NCI-H345 treated with DMSO at 0.1 percent for 48 hours (cell line): Measurements from ENCODE around the gene NTN1.
"Not testable (repeated sequence)": the region's sequence is repeated elsewhere in the genome, so short reads cannot be mapped to it uniquely, and the experiment has no call there.

Experiments used
- DNase-seq: peaks from one replicate; lab custom pipeline; 2025; ENCODE audit not compliant: unreplicated experiment; lab: John Stamatoyannopoulos, UW

Gene NTN1

DNA sequence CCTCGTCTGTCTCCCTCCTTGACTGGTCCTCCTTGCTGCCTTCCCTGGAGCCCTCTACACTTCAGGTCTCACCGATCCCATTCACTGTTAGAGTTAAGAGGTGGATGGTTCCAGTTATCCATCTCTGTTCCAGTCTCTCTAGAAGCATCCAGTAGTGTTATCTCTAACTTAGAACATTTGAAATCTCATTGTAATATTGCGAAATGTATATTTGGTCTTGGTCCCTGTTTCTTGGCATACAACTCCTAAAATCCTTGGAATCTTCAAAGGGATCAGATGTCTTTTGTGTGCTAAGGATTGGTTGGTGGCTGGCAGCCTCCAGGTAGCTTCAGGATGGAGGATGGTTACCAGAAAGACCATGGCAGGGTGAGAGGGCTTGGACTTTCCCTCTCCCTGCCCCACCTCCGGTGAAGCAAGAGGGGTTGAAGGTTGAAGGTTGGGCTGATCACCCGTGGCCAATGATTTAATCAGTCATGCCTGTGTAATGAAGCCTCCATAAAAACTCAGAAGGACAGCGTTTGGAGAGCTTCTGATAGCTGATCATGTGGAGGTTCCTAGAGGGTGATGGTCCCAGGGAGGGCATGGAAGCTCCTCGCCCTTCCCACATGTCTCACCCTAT is 59.1 kb downstream of the NTN1 start:
- no peak for DNase-seq

DNA sequence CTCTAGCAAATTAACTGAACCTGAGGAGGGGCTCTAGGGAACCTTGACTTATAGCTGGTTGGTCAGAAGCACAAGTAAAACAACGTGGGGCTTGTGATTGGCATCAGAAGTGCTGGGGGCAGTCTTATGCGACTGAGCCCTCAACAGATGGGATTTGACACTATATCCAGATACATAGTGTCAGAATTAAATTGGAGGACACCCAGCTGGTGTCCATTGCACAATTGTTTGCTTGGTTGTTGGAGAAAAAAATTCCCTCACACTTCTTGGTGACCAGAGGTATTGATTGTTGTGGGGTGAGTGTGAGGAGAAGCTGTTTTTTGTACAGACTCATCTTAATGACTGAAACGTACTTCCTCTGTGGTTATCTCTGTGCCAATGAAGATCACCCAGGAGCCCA is 59.7 kb downstream of the NTN1 start:
- DNase-seq: no peak

DNA sequence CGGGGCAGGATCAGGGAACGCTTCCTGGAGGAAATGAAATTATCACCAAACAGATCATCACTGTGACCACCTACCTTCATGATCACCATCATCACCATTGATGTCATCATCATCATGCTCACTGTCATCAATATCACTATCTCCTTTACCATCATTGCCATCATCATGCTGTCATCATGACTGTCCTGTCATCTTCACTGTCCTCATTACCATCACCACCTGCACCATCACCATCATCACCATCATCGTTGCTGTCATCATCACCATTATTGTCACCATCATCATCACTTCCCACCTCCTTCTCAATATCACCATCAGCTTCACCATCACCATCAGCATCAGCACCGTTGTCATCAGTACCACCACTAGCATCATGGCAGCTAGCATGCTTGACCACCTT is 65.3 kb downstream of the NTN1 start:
- no peak for DNase-seq

DNA sequence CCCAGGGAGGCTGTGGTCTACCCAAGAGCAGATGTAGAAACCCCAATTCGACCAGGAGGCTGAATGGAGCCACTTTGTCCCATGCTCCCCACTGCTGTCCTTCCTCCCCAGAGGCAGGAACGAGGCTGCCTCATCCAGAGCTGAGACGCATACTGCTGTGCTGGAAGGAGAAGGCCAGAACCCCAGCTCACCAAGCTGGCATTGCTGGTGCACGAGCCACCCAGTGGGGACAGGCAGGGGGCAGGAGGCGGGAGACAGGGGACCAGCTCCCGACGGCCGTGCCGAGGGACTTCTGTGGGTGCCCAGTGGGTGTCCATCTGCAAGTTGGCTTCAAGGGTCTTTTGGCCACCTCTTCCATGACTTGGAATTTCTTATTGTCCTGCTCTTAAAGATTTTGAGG is 66.6 kb downstream of the NTN1 start:
- no peak for DNase-seq

DNA sequence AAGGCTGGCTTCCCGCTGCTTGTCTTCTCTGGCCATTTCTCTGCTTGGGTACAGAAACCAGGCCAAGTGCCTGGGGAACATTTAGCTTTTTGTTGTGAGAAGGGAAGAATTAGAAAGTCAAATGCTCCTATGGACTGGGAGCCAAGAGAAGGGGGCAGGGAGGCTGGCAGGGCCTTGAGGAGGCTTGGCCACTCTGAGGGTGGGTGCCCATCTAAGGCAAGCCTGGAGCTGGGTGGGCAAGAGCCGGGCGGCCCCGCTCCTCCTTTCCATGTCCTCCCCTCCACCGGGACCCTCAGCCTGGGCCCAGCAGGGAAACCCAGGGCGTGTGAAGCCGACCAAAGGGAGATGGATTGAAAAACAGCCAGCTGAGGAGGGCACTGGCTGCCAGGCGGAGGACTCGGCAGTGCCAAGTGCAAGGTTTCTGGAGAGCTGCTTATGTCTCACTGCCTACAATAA is 69.4 kb downstream of the NTN1 start:
- DNase-seq: no peak

DNA sequence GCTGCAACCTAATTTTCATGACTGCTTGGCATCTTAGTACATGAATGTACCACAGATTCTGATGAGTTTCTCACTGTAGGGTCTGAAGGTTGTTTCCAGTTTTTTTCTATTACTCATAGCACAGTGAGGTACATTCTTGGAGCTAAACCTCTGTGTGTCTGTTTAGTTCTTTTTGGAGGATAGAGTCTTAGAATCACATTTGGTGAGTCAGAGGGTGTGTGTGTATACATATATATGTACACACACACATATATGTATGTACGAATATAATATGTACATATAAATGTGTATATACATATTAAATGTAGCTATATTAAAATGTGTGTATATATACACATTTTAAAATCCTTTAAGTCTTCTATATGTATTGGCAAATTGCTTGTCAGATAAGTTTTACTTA is 72.9 kb downstream of the NTN1 start:
- DNase-seq: no peak

DNA sequence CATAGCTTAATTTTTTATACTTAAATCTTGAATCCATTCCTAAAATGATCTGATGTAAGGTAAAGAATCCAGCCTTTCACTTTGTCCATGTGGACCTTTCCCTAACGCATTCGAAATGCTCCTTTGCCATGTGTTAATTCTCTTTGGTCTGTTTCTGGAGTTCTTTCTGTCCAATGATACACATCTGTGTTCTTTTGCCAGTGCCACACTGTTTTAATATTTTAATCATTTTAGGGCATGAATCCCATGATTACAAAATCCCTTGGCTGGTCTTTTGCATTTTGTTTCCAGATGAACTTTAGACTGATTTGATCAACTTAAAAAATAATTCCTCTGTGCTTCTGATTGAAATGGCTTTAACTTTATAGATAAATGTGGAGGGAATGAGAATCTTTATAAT is 74.1 kb downstream of the NTN1 start:
- no peak for DNase-seq

DNA sequence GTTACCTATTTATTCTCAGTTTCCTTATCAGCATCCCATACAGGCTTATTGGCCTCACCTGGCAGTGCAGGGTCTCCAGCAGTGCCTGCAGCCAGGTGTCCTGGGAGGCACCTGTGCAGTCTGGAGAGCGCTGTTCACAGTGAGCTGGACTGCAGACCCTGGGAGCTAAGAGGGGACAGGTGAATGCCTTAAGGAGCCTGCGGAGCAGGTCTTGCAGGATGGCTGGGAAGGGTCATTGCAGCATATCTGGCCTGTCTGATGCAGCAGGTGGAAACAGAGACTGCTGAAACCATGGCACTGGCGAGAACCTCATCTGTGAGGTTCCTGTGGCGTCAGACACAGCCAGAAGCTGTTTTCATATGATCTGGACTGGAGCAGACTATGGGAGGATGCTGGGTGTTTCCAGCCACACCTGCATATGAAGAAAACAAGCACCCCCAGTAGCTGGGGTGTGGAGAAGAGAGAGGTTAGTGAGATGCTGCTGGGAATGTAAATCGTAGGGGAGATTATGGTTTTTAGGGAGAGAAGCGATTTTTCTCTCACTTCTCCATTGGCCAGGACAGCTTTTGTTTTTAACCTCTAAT is 77.0 kb downstream of the NTN1 start:
- DNase-seq: peak; percentile 51

DNA sequence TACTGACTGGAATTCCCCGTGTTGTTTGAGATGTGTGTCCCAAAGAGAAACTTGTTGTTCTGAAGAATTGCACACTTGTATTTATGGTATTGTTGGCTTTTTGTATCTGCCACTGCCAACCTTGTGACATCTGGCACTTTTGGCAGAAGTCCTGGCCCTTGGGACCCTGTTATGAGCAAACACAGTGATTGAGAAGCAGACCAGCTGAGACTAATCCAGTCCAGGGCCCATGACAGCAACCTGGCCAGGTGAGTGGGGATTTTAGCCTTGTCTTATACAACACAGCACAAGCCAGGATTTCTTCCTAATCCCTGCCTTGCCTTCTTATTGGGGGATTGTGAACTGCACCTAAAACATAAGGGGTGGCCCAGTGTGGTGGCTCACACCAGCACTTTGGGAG is 80.0 kb downstream of the NTN1 start:
- DNase-seq: no peak

DNA sequence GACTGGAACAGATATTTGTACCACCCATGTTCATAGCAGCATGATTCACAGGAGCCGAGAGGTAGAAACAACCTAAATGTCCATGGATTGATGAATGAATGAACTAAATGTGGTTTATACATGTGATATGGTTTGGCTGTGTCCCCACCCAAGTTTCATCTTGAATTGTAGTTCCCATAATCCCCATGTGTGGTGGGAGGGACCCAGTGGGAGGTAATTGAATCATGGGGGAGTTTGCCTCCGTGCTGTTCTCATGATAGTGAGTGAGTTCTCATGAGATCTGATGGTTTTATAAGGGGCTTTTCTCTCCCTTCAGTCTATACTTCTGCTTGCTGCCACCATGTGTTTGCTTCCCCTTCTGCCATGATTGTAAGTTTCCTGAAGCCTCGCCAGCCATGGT is 81.9 kb downstream of the NTN1 start:
- DNase-seq: not testable (repeated sequence)

DNA sequence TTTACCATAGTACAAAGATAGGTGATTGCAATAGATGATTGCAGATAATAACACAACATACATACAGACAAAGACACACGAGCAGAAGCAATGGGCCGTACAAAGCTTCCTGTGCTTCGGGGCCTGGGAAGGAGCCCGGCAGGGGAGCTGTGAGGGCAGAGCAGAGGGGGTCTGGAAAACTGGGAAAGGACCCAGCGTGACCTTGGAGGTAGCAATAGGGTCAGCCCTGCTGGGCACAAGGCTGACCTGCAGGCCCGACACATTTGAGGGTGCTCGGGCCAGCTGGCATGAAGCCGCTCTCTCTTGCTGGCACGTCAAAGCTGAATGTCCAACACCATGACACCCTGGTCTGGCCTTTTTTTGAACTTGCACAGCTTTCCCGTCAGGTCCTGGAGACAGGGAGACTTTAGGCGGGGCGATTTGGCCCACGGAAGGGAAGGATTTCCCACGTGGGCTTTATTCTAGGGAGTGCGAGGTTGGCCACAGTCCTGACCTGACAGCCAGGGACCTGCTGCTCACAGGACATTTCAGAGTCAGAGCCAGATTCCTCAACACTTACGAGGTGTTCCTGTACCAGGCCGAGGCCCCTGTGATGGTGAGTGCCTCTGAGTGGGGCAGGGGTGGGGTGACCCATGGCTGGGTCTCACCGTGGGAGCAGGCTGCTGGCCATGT is 83.2 kb downstream of the NTN1 start:
- no peak for DNase-seq

DNA sequence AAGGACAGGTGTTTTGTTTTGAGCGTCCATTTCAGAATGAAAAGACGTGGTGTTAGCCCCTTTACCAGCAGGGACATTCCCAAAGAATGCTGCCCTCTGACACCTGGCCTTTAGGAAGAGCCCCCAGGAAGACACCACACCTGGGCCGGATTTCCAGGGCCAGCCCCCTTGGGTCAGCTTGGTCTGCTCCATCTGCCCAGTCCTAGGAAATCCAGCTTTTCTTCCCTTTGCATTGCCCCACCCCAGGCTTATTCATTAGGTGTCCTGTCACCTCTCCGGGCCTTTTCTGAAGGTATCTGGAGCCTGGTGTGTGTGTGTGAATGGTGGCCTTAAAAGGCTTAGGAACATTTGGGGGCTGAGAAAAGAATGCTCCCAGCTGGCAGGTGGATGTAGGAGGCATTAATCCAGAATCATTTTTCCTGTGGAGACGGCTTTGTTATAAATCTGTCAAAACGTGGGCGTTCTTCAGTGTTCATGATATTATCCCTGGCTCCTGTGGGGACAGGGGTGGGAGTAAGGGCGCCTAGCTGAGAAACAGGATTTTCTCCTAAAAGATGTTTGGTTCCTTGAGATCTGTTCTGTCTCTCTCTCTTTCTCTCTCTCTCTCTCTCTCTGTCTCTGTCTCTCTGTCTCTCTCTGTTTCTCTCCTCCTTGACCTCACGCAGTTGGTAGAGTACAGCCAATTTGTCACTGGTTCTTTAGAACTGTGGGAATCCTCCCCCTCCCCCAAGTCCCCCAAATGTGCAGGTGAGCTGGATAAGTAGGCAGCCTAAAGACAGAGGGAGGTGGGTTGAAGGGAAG is 84.0 kb downstream of the NTN1 start:
- DNase-seq: no peak

DNA sequence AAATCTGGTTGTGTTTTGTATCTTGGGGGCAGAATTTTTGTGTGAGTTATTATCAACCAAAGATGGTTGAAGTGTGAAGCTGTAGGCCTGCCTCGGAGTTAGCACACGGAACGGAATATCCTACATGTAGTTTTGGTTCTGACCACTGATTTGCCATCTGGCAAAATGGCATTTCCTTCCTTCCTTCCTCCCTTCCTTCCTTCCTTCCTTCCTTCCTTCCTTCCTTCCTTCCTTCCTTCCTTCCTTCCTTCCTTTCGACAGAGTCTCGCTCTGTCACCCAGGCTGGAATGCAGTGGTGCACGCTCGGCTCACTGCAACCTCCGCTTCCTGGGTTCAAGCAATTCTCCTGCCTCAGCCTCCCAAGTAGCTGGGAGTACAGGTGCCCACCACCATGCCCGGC is 85.0 kb downstream of the NTN1 start:
- DNase-seq: not testable (repeated sequence)

DNA sequence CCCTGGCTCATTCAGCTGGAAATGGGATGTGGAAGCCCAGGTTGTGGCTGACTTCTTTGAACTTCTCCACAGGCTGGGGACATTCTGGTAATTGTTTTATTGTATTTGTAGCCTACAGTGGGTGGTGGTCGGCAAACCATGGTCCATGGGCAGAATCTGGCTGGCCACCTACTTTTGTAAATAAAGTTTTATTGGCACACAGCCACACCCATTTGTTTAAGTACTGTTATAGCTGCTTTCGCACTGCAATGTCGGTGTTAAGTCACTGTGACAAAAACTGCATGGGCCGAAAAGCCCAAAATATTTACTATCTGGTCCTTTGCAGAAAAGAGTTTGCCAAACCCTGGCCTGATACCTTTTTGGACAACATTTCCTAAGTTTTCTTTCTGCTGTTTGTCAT is 86.2 kb downstream of the NTN1 start:
- no peak for DNase-seq

DNA sequence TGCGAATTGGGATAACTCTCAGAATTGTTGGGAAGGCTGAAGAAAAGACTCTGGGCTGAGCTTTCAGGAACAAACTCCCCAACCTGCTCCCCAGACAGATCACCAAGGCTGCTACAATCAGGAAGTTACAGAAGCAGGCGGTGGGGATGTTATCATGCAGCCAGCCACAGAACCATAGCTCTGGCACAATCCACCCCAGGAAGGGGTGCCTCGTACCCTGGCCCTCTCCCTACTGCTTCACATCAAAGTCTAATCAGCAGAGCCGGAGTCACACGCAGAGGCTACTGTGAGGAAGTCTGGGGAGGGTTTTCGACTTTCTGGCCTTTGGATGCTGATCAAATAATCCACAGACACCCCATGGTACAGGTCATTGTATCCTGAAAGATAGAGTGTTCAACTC is 86.8 kb downstream of the NTN1 start:
- no peak for DNase-seq

DNA sequence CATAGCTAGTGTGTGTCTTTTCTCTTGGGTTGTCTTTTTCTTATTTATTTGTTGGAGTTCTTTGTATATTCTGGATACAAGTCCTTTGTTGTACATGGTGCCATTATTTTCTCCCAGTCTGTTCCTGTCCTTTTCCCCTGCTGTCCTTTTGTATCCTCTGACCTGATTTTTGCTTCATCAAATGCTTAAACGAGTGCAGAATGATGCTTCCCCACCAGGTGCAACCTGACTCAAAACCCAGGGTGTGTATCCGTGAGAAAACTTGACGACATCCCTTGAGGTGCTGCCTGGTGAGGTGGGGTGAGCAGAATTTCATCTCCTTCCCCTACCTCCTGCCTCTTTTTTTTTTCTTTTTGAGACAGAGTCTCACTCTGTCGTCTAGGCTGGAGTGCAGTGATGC is 88.6 kb downstream of the NTN1 start:
- no peak for DNase-seq

DNA sequence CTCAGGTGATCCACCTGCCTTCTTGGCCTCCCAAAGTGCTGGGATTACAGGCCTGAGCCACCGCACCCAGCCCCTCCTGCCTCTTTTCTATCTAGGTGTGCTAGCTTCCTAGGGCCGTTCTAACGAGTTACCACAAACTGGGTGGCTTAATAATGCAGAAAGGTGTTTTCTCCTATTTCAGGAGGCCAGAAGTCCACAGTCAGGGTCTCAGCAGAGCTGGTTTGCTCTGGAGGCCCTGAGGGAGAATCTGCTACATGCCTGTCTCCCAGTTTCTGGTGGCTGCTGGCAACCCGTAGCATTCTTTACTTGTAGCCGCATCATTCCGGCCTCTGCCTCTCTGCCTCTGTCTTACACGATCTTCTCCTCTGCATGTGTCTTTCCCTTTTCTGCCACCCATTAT is 89.2 kb downstream of the NTN1 start:
- no peak for DNase-seq

DNA sequence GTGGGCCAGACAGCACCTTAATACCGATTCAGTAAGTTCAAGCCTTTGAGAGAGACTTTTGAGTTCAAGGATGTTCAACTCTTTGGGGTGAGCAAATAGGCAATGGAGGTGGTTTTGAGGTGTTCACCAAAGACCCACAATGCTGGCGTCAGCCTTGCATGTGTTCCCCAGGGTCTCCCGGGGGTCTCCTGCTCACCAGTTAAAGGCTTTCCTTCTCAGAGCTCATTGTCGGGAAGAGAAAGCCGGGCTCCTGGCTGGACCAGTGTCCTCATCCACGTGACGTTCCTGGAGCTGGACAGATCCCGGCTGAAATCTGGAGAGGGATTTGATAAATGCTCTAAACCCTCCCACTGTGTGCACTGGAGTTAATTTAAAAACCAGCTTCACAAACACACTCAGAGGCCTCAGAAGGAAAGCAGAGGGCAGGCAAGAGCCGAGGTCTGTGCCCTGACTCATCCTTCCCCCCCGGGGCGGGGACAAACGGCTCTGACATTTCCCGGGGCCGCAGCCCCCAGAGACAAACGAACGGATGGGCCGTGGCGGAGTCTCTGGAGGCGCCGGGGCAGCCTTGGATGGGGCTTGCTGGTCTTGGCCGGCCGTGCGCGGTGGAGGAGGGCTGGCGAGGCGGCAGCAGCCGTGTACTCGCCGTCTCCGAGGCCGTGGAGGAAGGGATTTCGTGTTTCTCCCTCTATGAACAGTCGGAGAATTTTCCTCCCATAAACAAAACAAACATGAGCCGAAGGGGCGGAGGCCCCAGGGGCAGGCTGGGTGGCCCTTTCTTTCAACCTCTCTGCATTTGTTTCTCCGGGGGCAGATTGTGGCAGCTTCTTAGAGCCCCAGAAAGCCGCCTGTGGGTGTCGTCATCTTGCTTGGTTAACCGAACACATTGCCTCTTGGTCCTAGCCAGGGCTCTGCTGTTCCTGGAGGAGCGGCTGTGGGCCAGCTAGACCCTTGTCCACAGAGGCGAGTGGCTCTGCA is 94.2 kb downstream of the NTN1 start:
- no peak for DNase-seq

DNA sequence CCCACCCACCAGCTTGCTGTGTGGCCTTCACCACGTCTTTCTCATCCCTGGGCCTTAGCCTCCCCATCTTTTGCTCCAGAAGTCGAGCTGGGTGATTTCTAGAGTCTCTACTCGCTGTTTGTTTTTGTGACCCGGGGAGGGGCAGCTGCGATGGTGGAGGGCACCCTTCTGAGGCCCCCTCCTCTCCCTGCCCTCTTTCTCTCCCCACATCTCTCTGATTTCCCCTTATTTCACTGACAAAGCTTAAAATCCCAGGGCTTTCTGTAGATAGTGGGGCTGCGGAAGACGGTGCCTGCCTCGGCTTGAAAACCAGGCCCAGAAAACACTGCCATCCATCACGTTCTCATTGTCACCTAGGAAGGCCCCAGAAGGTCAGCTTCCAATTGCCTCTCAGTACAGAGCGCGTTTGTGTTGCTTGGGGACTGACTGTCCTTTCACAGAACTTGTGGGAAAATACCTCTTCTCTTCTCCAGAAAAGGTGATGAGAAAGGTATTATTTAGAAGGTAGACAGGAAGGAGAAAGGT is 95.1 kb downstream of the NTN1 start:
- no peak for DNase-seq

DNA sequence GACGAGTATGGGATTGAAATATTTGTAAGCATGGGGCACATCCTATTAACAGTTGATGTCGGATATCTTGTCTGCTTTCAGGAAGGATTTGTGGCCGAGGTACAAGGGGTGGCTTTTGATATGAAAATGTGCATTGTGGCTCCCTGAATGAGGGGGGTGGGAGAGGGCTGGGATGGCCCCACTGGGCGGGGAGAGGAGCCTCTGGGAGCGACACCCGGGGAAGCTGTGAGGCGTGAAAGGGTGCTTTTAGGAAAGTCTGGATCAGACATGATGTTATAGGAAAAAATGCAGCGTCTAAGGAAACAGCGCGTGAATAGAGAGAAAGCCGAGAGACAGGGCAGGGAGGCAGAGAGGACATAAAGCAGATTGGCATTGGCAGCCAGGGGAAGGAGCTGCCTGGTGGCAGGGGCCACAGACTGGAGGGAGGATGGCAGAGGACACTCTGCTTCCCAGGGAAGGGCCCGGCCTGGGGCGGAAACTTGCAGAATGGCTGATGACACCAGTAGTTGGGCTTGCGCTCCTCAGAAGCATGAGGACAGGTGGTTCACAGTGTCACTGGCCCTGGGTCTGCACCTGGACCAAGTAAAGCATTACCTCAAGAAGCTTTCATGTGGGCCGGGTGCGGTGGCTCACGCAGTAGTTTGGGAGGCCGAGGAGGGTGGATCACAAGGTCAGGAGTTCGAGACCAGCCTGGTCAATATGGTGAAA is 95.7 kb downstream of the NTN1 start:
- no peak for DNase-seq
